ENCODE data around the gene GPR160.

Gene GPR160

GRCh38 chr3:170075441-170076091, 37.8 kb downstream of the GPR160 start:
- in situ Hi-C loops (cut with MboI; ENCODE audit: low sequenced_read_pairs, unreplicated experiment), result no loop called here
- no peak for TF ChIP-seq CTCF (IDR thresholded peaks at IDR 0.05; ENCODE audit: borderline replicate concordance, control extremely low read depth, extremely low read depth, insufficient read depth, missing control alignments)

GRCh38 chr3:170076715-170077238, 39.0 kb downstream of the GPR160 start:
- no peak for TF ChIP-seq CTCF (IDR thresholded peaks at IDR 0.05; ENCODE audit: borderline replicate concordance, control extremely low read depth, extremely low read depth, insufficient read depth, missing control alignments)
- DNase-seq (ENCODE audit: low spot score), result no peak
- in situ Hi-C loops (cut with MboI; ENCODE audit: low sequenced_read_pairs, unreplicated experiment), result no loop called here

More at GRCh38 chr3:170075441-170076091, 37.8 kb downstream of the GPR160 start:
- no peak for DNase-seq (ENCODE audit: low spot score)

- no peak for TF ChIP-seq CTCF (IDR thresholded peaks at IDR 0.05; ENCODE audit: borderline replicate concordance, control extremely low read depth, extremely low read depth, insufficient read depth, missing control alignments)
- in situ Hi-C loops (cut with MboI; ENCODE audit: low sequenced_read_pairs, unreplicated experiment), result no loop called here
Observed at GRCh38 chr3:170077361-170077760, 39.6 kb downstream of the GPR160 start.

GRCh38 chr3:170078620-170079281, 41.0 kb downstream of the GPR160 start:
- in situ Hi-C loops (cut with MboI; ENCODE audit: low sequenced_read_pairs, unreplicated experiment), result no loop called here
- DNase-seq (ENCODE audit: low spot score), result no peak
- no peak for TF ChIP-seq CTCF (IDR thresholded peaks at IDR 0.05; ENCODE audit: borderline replicate concordance, control extremely low read depth, extremely low read depth, insufficient read depth, missing control alignments)

More at GRCh38 chr3:170077361-170077760, 39.6 kb downstream of the GPR160 start:
- DNase-seq (ENCODE audit: low spot score), result no peak

- DNase-seq (ENCODE audit: low spot score), result no peak
- in situ Hi-C loops (cut with MboI; ENCODE audit: low sequenced_read_pairs, unreplicated experiment), result no loop called here
- no peak for TF ChIP-seq CTCF (IDR thresholded peaks at IDR 0.05; ENCODE audit: borderline replicate concordance, control extremely low read depth, extremely low read depth, insufficient read depth, missing control alignments)
Observed at GRCh38 chr3:170079536-170080165, 41.9 kb downstream of the GPR160 start.

- DNase-seq (ENCODE audit: low spot score), result no peak
- no peak for TF ChIP-seq CTCF (IDR thresholded peaks at IDR 0.05; ENCODE audit: borderline replicate concordance, control extremely low read depth, extremely low read depth, insufficient read depth, missing control alignments)
- in situ Hi-C loops (cut with MboI; ENCODE audit: low sequenced_read_pairs, unreplicated experiment), result no loop called here
Observed at GRCh38 chr3:170080605-170081004, 42.8 kb downstream of the GPR160 start.

All from GM13976 (cell line).